ENCODE data around the gene TET3.

DNA sequence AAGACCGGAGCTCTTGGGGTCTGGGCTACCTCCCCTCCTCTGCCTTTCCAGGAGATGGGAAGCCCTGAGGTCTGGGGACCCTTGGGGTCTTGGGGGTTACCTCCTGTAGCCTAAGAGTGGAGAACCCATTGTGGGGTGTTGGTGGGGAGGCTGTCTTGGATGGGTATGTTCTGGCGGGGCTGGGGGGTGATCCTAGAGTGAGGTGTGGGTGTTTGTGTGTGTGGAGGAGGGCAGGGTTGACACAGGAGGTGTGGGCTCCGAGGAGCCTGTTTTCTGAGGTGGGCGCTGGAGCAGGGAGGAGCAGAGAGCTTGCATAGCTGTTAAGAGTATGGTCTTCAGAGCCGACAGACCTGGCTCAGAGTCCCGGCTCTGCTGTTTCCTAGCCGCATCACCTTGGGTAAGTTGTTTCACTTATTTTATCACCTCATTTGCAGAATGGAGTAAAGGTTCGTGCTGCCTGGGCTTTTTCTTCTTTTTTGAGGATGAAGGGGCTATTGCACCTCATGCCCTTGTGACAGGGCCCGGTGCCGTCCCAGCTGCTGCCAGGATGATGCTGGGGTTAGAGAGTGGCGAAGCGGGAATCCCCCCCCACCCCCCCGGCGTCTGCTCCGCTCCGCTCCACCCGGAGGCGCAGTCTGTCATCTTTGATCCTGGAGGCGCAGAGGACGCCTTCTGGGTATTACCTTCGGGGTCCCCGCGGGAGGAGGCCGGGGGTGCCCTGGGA lies 17.2 kb downstream of the TET3 start:
- no peak for TF ChIP-seq EZH2 (IDR thresholded peaks at IDR 0.05; ENCODE audit: borderline replicate concordance, insufficient read depth, low read length, poor library complexity, severe bottlenecking)
- TF ChIP-seq, protein P1, sequence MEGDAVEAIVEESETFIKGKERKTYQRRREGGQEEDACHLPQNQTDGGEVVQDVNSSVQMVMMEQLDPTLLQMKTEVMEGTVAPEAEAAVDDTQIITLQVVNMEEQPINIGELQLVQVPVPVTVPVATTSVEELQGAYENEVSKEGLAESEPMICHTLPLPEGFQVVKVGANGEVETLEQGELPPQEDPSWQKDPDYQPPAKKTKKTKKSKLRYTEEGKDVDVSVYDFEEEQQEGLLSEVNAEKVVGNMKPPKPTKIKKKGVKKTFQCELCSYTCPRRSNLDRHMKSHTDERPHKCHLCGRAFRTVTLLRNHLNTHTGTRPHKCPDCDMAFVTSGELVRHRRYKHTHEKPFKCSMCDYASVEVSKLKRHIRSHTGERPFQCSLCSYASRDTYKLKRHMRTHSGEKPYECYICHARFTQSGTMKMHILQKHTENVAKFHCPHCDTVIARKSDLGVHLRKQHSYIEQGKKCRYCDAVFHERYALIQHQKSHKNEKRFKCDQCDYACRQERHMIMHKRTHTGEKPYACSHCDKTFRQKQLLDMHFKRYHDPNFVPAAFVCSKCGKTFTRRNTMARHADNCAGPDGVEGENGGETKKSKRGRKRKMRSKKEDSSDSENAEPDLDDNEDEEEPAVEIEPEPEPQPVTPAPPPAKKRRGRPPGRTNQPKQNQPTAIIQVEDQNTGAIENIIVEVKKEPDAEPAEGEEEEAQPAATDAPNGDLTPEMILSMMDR (IDR thresholded peaks at IDR 0.05; ENCODE audit: poor library complexity, severe bottlenecking), result no peak
- no peak for TF ChIP-seq POLR2AphosphoS5 (IDR thresholded peaks at IDR 0.05)
